NOMO-1 (cell line): ENCODE data around the gene SLX4IP.
"Not testable (repeated sequence)": the region's sequence is repeated elsewhere in the genome, so short reads cannot be mapped to it uniquely, and the experiment has no call there.

Source experiments
- DNase-seq, 2 experiments: peaks; one replicate each; lab custom pipeline; 2025; ENCODE audit not compliant: unreplicated experiment in 2 of 2; lab: John Stamatoyannopoulos, UW

Gene SLX4IP

DNA sequence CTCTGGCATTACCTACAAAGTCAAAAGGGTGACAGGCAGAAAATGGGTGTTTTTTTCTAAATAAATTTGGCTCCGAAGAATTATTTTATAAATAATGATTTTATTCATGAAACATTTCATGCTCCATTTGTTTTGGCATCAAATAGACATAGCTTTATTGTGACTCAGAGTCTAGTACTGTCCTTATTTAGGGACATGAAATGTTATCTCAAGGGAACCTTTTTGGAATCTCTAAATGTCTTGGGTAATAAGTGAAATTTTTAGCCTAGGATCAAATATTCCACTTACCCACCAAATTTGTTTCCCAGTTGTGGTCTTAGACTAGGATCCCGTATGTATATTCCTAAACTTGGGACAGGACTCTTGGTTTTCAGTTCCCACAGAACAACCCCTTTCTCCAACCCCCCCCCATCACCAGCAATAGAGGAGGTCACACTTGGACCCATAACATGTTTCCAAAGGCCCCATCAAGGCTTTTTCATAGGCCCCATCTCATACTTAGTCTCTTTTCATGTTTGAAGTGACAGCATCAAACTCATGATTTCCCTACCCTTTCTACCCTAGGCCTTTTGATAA is 156.9 kb downstream of the SLX4IP start:
- no peak for DNase-seq

DNA sequence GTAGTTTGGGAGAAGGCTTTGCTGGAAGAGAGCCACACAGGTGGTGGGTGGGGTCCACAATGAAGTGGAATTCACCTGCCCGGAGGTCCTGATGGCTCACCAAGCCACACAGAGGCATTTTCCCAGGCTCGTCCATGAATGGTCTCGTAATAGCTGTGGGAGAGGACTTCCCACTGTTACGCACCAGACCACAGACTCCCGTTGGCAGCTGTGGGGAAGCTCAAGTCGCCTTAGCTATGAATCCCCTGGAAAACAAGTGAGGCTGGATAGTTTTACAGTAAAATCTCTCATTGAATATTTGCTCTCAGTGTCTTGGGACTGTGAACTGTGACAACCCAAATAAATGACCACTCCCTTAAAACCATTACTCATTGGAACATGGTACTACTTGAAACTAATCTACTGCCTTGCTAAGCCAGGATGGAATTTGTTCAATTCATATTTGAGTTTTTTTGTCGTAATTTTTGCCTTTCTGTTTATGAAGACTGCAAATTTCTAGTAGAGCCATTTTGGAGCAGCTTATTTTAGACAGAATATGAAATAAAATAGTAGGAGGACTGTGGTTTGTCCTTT is 159.3 kb downstream of the SLX4IP start:
- DNase-seq, result no peak

DNA sequence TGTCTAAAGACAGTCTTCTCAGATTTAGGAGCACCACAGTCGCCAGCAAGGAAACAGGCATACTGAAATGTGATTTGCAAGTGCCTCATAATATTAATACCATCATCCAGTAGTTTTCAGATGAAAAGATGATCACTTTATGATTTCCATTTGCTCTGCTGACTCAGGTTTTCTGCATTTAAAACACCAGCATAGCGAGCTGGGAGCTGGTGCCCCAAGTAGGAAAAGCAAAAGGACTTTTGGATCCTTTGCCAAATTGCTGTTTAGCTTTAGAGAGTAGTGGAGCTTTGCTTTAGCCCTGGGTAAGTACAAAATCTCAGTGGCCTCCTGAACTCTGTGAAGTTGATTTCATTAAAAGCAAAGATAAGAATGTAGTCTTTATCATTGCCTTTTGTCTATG is 160.2 kb downstream of the SLX4IP start:
- no peak for DNase-seq

DNA sequence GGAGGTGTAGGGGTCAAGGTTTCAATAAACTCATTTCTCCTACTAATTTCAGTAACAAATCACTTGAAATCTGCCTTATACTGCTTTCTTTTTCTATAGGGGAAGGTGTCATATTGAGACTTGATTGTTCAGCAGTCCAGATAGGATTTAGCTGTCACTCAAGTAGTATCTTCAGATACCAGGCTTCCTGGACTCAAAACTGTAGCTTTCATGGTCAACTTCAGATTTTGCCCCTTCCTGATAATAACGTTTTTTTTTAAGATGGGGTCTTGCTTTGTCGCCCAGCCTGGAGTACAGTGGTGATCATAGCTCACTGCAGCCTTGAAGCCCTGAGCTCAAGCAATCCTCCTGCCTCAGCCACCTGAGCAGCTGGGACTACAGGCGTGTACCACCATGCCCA is 160.9 kb downstream of the SLX4IP start:
- DNase-seq, result no peak

DNA sequence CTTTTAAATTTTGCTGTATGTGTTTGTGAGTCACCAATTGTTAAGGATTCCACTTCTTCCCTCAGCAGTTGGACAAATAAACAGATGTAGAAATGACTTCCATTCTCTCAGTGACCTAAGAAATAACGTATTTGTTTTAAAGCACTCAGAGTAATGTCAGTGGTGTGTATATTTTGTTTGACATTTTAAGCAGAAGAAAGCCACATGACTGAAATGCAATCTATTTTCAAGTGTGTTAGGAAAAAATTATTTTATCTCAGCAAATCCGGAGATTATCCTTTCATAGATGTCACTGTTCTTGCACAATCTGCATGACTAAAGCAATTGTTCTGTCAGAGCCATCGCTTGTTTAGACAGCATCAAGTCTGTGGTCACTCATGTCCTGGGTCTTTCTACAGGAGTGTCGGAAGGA is 161.6 kb downstream of the SLX4IP start:
- no peak for DNase-seq

DNA sequence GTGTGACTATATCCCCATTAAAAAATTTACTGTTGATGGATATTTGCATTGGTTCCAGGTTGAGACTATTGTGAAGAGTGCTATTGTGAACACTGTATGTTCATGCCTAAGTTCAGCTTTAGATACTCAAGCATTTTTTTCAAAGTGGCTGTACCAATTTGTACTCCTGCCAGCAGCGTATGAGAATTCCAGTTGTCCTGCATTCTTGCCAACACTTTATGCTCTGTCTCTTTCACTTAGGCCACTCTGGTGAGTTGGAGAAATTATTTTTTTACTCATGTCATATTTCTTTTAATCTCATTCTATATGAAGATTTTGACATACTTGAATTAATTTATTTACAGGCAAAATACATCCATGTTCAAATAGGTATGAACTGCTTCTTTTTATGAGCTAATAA is 162.5 kb downstream of the SLX4IP start:
- DNase-seq, result no peak

DNA sequence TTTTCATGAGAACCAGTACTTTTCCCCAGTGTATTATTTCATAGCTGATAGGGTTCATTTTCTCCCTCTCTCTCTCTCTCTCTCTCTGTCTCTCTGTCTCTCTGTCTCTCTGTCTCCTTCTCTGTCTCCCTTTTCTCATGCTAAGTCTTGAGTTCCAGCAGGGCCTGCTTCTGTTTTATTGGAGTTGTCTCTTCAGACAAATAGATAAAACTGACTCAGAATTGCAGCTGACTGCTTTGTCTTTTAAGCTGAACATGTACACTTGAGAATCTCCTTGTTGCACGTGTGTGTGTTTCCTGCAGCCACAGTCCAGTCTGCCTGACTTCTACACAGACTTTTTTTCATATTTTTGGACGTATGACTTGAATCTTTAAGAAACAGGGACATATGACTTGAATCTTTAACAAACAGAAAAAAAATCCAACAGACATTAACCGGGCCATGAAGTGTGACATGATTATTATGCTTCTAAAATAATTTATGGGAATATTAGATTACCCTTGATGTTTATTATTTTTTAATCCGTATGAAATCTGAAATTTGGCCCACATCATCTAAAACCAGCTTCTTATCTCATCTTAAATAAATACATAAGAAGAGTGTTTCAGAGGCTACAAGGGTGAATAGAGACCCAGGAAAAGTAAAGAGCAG is 167.2 kb downstream of the SLX4IP start:
- no peak for DNase-seq

DNA sequence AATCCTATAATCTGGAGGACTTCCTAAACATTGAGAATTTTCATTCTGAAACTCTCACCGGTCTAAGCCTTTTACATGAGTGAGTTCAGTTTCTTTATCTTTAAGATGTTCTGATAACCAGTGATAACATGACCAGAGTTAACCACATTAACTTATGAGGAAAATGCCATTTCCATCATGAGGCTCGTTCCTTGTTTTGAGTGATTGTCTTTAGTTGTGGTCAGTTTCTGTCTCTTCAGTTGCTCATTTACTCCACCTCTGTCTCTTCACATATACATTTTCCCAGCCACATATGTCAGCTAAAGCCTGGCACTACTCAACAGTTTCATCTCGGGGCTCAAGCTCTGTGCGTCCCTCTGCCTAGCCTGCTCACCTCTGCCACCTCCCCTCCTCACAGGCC is 168.3 kb downstream of the SLX4IP start:
- DNase-seq, result no peak

DNA sequence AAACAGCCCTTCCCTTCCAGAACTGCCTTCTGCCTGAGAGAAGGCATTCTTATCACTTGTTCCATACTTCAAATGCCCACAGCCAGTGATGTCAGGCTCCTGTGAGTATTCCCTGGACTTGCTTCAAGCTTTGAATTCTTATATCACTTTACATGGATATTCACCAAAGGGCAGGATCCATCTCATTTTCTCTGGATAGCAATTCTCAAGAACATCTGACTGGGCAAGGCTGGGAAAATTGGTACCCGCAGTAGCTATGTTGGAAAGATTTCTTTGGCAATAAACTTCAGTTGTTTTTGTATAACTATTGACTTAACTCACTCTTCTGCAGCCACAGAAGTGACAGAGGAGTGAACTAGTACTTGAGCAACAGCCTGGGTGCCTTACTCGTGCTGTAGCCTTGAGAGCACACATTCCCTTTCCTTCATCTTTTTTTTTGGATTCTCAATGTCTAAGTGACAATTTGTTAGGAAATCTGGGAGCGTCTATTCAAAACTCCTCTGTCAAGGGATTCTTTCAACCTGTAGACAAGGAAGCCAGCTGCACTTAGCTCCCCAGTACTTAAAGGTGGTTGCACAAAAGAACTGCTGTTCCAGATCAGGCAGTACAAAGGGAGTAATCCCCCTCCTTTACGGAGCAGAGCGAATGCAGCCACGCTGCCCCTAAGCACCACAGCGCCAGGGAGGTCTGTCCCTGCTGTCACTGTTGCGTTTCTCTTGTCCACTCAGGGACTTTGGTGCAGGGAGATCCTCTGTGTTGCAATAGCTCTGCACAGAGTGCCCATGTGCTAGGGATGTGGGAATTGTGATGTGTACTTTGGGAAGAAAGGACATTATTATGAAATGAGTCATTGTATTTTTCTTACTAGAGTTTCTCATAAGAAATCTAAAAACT is 169.1 kb downstream of the SLX4IP start:
- DNase-seq, result no peak

DNA sequence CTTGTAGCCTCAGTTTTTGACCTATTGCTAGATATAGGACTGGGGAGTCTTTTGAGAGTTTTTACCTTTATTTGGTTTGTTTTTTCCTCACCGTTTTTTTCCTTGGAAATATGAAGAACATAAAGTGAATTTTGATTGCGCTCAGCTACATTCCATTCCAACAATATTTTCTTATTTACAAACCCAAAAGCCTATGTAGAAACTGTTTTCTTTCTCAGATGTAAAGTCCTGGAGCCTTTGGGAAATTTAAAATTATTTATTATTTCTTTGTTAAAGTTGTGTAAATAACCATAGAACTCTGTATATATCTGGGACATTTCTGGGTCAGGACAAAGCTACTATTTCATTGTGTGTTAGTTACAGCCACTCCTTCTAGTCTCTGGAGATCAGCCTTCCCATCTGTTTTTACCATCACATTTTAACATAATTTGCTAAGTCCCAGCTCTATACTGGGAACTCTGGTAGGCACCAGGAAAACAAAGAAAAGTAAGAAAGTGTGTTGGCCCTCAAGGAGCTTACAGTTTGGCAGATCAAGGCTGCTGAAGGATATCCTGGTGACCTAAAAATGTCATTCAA is 169.8 kb downstream of the SLX4IP start:
- DNase-seq, result no peak

DNA sequence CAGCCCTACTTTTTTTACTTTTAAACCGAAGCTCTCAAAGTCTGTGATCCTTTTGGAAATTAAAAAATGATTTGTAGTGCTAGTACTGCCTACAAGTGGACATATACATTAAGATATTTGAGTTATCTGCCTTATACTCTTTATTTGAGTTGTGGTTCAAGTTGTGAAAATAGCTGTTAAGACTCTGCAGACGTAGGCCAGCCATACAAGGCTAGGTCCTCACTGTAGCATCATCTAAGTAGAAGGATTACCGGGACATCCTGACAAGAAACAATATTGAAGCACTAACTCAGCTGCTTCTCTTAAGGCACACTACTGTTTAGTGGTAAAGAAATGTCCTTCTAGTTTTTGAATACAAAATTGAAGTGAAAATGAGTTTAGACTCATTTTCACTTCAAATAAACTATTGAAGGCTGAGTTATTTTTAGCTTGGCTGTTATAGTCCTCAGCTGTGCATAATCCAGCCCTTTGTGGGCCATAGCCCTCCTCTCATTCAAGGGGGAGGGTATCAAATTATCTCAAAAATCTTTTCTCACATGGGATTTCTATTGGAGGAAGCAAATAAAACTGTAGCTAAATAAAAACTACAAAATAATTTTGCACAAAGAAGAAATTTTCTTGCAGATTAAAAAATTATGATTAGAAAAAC is 170.6 kb downstream of the SLX4IP start:
- no peak for DNase-seq

DNA sequence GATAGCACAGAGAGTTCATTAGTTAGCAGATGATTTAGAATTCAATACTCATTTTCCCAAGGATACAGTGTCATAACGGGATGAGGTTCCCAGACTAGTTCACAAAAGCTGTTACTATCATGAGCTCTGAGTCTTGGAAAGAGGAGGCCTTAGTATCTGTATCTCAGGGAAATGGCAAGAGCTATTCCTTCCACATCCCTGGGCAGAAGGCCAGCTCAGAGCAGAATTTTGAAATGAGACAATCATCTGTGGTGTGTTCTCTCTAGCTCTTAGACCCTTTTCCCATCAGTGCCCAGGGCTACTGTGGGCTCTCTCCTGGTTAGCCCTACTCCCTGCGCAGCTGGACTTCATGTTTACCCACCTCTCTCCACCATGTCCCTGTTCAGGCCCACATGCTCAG is 174.2 kb downstream of the SLX4IP start:
- no peak for DNase-seq

DNA sequence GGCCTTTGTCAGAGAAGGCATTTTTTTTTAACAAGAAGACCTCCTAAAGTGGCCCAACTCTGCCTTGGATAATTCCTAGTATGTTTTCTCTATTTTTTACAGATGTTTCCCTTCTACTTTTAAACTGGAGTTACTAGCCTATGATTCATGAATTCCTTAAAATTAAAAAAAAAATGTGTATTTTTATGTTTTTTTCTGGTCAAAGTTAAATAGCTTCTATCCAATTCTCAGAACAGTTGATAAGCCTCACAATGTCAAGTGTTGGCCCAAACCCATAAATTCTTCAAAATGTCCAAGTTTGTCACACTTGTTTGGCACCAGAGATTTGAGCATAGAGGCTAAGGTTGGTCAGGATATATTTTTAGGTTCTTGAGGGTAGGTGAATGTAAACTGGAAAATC is 174.7 kb downstream of the SLX4IP start:
- no peak for DNase-seq

DNA sequence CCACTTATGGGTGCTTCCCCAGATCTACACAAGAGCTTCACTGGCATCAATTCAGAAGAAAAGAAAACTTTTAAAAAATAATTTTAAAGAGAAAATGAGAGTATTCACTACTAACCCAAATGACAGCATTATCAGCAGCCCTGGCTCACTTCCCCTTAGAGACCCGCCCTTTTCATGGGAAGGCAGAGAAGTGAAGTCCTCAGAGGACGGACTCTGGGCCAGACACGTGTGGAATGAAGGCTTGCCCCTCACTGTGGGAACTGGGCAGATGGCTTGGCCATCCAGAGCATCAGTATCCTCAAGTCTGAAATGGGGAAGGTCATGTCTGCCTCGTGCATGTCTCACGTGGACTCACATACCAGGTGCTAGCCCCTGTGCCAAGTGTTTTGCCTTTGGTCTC is 175.1 kb downstream of the SLX4IP start:
- no peak for DNase-seq

DNA sequence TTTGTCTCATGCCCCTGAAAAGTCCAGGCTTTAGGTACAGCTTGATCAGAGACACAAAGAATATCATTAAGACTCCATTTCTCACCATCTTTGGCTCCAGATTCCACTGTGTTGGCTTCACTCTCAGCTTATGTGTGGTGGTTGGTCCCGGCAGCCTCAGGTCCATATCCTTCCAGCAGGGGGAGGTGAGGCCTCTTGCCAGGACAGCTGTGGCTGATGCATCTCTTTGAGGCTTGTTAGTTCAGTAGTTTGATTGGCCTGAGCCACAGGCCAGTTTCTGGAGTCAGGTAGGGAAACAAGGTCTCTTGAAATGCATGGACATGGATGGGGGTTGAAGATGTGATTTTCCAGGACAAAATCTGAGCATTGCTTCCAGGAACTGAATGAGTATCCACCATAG is 176.3 kb downstream of the SLX4IP start:
- DNase-seq, result no peak

DNA sequence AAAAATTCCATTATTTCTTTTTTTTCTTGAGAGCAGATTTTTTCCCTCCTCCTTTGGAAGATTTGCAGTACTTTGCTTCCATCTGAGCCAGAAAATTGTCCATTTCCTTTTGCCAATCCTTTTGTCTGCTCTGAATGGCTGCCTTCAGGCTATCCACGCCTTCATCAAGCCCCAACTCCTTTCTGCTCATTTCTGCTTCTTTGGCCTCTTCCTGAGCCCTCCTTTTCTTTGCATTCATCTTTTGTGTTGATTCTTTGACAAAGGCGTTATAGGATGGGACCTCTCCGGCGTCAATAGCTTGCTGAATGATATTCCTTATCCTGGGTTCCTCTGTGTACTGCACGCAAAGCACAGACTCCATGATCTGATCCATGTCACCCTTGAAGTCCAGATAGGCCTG is 178.3 kb downstream of the SLX4IP start:
- not testable (repeated sequence) for DNase-seq

DNA sequence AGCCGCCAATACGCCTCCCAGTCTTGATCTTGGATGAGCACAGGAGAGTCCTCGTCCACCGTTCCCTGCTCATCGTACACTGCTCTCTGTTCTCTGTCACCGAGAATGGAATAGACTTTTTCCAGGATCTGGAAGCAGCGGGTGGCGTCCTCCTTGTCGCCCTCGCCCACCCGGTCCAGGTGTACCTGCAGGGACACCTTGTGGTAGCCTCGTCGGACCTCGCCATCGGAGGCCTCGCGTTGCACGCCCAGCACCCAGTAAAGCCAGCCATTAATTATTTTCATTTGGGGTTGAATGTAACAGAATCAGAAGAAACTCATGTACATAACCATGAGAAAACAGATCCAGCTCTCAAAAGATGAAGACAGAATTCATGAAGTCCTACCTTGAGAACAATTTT is 178.8 kb downstream of the SLX4IP start:
- no peak for DNase-seq

DNA sequence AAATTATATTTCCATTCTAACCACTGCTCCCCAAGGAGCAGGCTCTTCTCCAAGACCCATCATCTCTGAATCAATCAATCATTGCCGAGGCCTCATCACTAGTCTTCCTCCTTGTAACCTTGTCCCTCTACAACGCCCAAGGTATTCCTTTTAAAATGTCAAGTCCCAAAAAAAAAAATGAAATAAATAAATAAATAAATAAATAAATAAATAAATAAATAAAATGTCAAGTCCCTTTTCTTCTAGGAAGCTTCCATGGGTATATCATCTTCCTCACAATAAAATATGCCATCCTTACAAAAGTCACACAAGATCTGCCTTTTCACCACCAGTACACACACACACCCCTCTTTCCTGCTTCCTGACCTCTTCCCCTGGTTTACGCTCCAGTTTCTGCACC is 181.1 kb downstream of the SLX4IP start:
- DNase-seq, result no peak

DNA sequence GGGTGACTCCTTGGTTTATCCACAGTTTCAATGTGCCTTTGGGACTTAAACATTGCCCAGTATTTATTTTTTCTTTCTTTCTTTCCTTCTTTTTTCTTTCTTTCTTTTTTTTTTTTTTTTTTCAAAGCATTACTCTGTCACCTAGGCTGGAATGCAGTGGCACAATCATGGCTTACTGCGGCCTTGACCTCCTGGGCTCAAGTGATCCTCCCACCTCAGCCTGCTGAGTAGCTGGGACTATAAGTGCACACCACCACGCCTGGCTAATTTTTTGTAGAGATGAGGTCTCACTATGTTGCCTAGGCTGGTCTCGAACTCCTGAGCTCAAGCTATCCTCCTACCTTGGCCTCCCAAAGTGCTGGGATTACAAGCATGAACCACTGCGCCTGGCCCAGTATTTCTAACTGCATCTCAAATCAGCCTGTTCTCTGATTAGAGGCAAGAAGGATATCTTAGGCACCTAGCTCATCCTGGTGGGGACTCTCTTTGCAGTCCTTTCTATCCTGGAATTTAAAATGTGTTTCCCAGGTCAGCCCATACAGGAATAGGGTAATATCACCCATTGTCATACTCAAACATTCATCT is 182.5 kb downstream of the SLX4IP start:
- DNase-seq, result not testable (repeated sequence)

DNA sequence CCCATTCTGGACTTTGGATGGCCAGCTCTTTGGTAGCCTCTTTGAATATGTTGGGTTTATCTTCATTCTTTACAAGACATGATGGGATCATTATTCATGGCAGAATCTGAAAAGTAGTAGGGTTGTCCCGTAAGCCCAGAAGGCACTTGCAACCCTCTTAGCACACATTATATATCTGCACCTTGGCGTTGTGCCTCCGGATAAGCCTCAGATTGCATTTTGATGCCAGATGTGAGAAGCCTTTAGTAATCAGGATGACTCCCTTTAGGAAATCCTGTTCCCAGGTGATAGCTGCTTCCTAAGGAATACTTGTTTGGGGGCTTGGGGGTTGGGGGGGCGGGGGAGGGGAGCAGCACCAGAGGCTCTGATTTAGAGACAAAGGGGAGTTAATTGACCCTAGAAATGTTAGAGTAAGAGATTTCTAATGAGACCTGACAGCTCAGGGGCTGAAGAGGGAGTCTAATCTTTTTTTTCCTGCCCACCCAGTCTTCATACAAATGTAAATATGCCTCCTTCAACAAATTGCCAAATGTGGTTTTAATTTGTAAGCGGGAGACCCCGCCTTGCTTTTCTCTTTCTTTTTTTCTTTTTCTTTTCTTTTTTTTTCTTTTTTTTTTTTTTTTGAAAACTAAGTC is 183.6 kb downstream of the SLX4IP start:
- no peak for DNase-seq
